ENCODE data around the gene DDX49. TPM values are rescaled to one million over a fixed set of nuclear protein-coding genes. Genes with fewer than 3 reads are reported as not detected.

The DDX49 gene
- polyA plus RNA-seq, 3 donors: 24.0 to 40.3 (median 27.5) TPM

GRCh38 chr19:18893587-18894253 lies 25.8 kb upstream of the DDX49 start:
- peaks cover 0 to 5% of the 10 kb centered on the region in 2 donors for H3K9me3 ChIP-seq (replicated peaks in 1 of 2; ENCODE audit: control insufficient read depth in 1 of 2, insufficient read depth in 1 of 2, low read length in 2 of 2)
- H3K9me3 Mint-ChIP-seq: peaks cover 0 to 9% (median 4%) of the 10 kb centered on the region in 7 donors
- no peak overlapping the region for H3K4me3 ChIP-seq (replicated peaks in 1 of 3; ENCODE audit: low read depth in 2 of 3, low read length in 3 of 3)
- peaks cover 7% of the 10 kb centered on the region for H4K20me1 ChIP-seq (ENCODE audit: insufficient read depth, low read length)
- no peak overlapping the region for H3K27ac ChIP-seq (ENCODE audit: low read depth in 1 of 2, low read length in 2 of 2)
- no peak for TF ChIP-seq CTCF (IDR thresholded peaks at IDR 0.05)
- no peak overlapping the region for H3K27ac Mint-ChIP-seq
- peaks cover 29 to 58% (median 44%) of the 10 kb centered on the region in 3 donors for H3K27me3 Mint-ChIP-seq (ENCODE audit: low read depth in 3 of 3)
- H3K4me1 ChIP-seq (ENCODE audit: control insufficient read depth in 1 of 2, insufficient read depth in 2 of 2, low read length in 2 of 2): peaks cover 4 to 10% of the 10 kb centered on the region in 2 donors
- H3K4me3 Mint-ChIP-seq: peak overlapping the region in 1 of 2 donors; percentile 68
- H3K4me1 Mint-ChIP-seq: peaks cover 14% of the 10 kb centered on the region
- DNase-seq: no peak
- no peaks in the 10 kb centered on the region for H3K79me2 ChIP-seq (ENCODE audit: insufficient read depth, low read length)
- intact Hi-C loops (cut with micrococcal nuclease): no loop called here
- peaks cover 0 to under 1% of the 10 kb centered on the region in 2 donors for H3K36me3 ChIP-seq (replicated peaks in 1 of 2; ENCODE audit: control insufficient read depth in 1 of 2, insufficient read depth in 2 of 2, low read length in 2 of 2)
- no peak overlapping the region for H2AFZ ChIP-seq (ENCODE audit: insufficient read depth, low read depth, low read length, poor library complexity, severe bottlenecking)
- H3K36me3 Mint-ChIP-seq: peaks cover 3 to 6% of the 10 kb centered on the region in 2 donors
- H3K9ac ChIP-seq (ENCODE audit: insufficient read depth, low read length, poor library complexity, severe bottlenecking): no peak overlapping the region
- peaks cover 3 to 37% of the 10 kb centered on the region in 2 donors for H3K27me3 ChIP-seq (ENCODE audit: control insufficient read depth in 2 of 2, insufficient read depth in 2 of 2, low read length in 2 of 2)
- WGBS (ENCODE audit: insufficient coverage): 81% methylated on average over 15 of the region's 18 CpGs
- no peak overlapping the region for H3K4me2 ChIP-seq (replicated peaks; ENCODE audit: extremely low read depth, low read length, poor library complexity, severe bottlenecking)

- Histone ChIP-seq H3K27ac (ENCODE audit: low read depth in 1 of 2, low read length in 2 of 2) (no peak overlapping the region), H3K79me2 (ENCODE audit: insufficient read depth, low read length) (no peaks in the 10 kb centered on the region), H2AFZ (ENCODE audit: insufficient read depth, low read depth, low read length, poor library complexity, severe bottlenecking) (no peak overlapping the region), H4K20me1 (ENCODE audit: insufficient read depth, low read length) (peaks cover 14% of the 10 kb centered on the region), H3K4me1 (ENCODE audit: control insufficient read depth in 1 of 2, insufficient read depth in 2 of 2, low read length in 2 of 2) (peaks cover 4 to 10% of the 10 kb centered on the region in 2 donors), H3K9ac (ENCODE audit: insufficient read depth, low read length, poor library complexity, severe bottlenecking) (no peak overlapping the region), H3K27me3 (ENCODE audit: control insufficient read depth in 2 of 2, insufficient read depth in 2 of 2, low read length in 2 of 2) (peaks cover 3 to 37% of the 10 kb centered on the region in 2 donors), H3K36me3 (replicated peaks in 1 of 2; ENCODE audit: control insufficient read depth in 1 of 2, insufficient read depth in 2 of 2, low read length in 2 of 2) (peaks cover 7% of the 10 kb centered on the region in 2 donors), H3K9me3 (replicated peaks in 1 of 2; ENCODE audit: control insufficient read depth in 1 of 2, insufficient read depth in 1 of 2, low read length in 2 of 2) (peaks cover 0 to 5% of the 10 kb centered on the region in 2 donors), H3K4me3 (replicated peaks in 1 of 3; ENCODE audit: low read depth in 2 of 3, low read length in 3 of 3) (peak overlapping the region in 1 of 3 experiments; percentile 59), H3K4me2 (replicated peaks; ENCODE audit: extremely low read depth, low read length, poor library complexity, severe bottlenecking) (peak overlapping the region; percentile 68)
- Mint-ChIP-seq H3K4me1 (peaks cover 14% of the 10 kb centered on the region), H3K27me3 (ENCODE audit: low read depth in 3 of 3) (peaks cover 29 to 58% (median 44%) of the 10 kb centered on the region in 3 donors), H3K9me3 (peaks cover 0 to 7% (median 4%) of the 10 kb centered on the region in 7 donors), H3K4me3 (peak overlapping the region in 1 of 2 donors; percentile 74), H3K36me3 (peaks cover 10% of the 10 kb centered on the region in 2 donors), H3K27ac (no peak overlapping the region)
- TF ChIP-seq CTCF (IDR thresholded peaks at IDR 0.05): no peak
- intact Hi-C loops (cut with micrococcal nuclease): no loop called here
- 11% methylated on average over 13 of the region's 28 CpGs for WGBS (ENCODE audit: insufficient coverage)
- no peak for DNase-seq
Measured at GRCh38 chr19:18894254-18895037, 25.1 kb upstream of the DDX49 start.
